Calu3 (cell line): ENCODE results near the gene DMAC2L. TPM values are rescaled to one million over a fixed set of nuclear protein-coding genes. Genes with fewer than 3 reads are reported as not detected.
"Not testable (repeated sequence)": the region's sequence is repeated elsewhere in the genome, so short reads cannot be mapped to it uniquely, and the experiment has no call there.

Experiments
- BruUV-seq: library from RNA; stranded (reverse); fragments of 400-500 nt; replicated peaks from 2 replicates; lab custom pipeline; 2021; lab: Mats Ljungman, UMichigan
- CTCF ChIA-PET: fragments of 300-600 bp; sonication (Branson Sonifier 250); formaldehyde crosslinking; loops from one replicate; lab custom pipeline; 2022; ENCODE audit warnings: antibody characterized with exemption; lab: Charles Lee
- DNase-seq: peaks from one replicate; pipeline ENCODE4 v3.0.0; 2022
- H3K27ac Mint-ChIP-seq: one replicate; pipeline ENCODE4 v1.8.0; 2022; ENCODE audit warnings: mixed read lengths; ENCODE audit not compliant: unreplicated experiment
- H3K27me3 Mint-ChIP-seq: one replicate; pipeline ENCODE4 v1.8.0; 2022; ENCODE audit warnings: mixed read lengths; ENCODE audit not compliant: unreplicated experiment
- H3K36me3 Mint-ChIP-seq: one replicate; pipeline ENCODE4 v1.8.0; 2022; ENCODE audit warnings: mild to moderate bottlenecking, moderate library complexity, mixed read lengths; ENCODE audit not compliant: insufficient read depth, unreplicated experiment
- H3K4me1 Mint-ChIP-seq: one replicate; pipeline ENCODE4 v1.8.0; 2022; ENCODE audit warnings: mild to moderate bottlenecking, low read depth, mixed read lengths; ENCODE audit not compliant: unreplicated experiment
- H3K4me3 Mint-ChIP-seq: one replicate; pipeline ENCODE4 v1.8.0; 2022; ENCODE audit warnings: mild to moderate bottlenecking, low read depth, moderate library complexity, mixed read lengths; ENCODE audit not compliant: unreplicated experiment
- H3K9me3 Mint-ChIP-seq: one replicate; pipeline ENCODE4 v1.8.0; 2022; ENCODE audit warnings: low read depth, mixed read lengths; ENCODE audit not compliant: unreplicated experiment
- intact Hi-C: fragments of 100-400 bp; cut with micrococcal nuclease; formaldehyde crosslinking; loops from one replicate; pipeline ENCODE4 v1.10.0; 2022; ENCODE audit not compliant: unreplicated experiment
- total RNA-seq: library from RNA; stranded (reverse); gene quantifications from 2 replicates; pipeline ENCODE4 v1.2.3, GENCODE V29; 2022
- TF ChIP-seq, protein P1 (sequence below): fragments of 200-600 bp; IDR thresholded peaks from one replicate; pipeline ENCODE4 v1.8.0; 2022; ENCODE audit warnings: antibody characterized with exemption; ENCODE audit not compliant: unreplicated experiment

Gene DMAC2L
- total RNA-seq, 1 experiment from 2014 or later: 21.2 TPM

DNA sequence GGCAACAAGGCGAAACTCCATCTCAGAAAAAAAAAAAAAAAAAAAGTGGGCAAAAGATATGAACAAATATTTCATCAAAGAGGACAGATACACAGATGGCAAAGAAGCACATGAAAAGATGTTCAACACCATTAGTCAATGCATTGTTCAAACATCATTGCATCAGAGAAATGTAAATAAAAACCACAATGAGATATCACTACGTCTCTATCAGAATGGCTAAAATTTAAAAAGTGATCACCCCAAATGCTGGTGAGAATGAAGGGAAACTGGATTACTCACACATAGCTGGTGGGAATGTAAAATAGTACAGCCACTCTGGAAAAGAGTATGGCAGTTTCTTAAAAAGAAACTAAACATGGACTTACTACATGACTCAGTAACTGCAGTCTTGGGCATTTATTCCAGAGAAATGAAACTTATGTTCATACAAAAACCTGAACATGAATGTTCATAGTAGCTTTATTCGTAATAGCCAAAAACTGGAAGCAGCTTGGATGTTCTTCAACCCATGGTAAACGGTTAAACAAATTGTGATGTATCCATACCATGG is 3.7 kb upstream of the DMAC2L start:
- no peaks in the 10 kb centered on the region for H3K9me3 Mint-ChIP-seq
- intact Hi-C loops: no loop called here
- CTCF ChIA-PET: no interaction called here

DNA sequence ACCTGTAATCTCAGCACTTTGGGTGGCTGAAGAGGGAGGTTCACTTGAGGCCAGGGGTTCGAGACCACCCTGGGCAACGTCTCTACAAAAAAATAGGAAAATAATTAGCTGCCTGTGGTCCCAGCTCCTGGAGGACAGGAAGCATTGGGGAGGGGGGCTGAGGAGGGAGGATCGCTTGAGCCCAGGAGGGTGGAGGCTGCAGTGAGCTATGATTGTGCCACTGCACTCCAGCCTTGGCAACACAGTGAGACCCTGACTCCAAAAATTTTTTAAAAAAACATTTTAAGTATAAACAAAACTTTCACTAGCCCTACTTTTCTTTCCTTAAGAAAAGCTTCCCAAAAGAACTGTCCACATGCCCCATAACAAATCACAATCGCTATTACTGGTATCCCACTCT is 1.7 kb upstream of the DMAC2L start:
- H3K27ac Mint-ChIP-seq: no peak overlapping the region
- CTCF ChIA-PET: interaction anchor here (0.7 kb wide), 1 partner anchor 20 kb away, joined by 7 read pairs; no protein-coding TSS in a partner anchor
- H3K9me3 Mint-ChIP-seq: no peaks in the 10 kb centered on the region

More for the DNA sequence above, 3.7 kb upstream of the DMAC2L start:
- H3K4me3 Mint-ChIP-seq: no peak overlapping the region
- DNase-seq: no peak
- peaks cover 26% of the 10 kb centered on the region for H3K36me3 Mint-ChIP-seq
- TF ChIP-seq, protein P1, sequence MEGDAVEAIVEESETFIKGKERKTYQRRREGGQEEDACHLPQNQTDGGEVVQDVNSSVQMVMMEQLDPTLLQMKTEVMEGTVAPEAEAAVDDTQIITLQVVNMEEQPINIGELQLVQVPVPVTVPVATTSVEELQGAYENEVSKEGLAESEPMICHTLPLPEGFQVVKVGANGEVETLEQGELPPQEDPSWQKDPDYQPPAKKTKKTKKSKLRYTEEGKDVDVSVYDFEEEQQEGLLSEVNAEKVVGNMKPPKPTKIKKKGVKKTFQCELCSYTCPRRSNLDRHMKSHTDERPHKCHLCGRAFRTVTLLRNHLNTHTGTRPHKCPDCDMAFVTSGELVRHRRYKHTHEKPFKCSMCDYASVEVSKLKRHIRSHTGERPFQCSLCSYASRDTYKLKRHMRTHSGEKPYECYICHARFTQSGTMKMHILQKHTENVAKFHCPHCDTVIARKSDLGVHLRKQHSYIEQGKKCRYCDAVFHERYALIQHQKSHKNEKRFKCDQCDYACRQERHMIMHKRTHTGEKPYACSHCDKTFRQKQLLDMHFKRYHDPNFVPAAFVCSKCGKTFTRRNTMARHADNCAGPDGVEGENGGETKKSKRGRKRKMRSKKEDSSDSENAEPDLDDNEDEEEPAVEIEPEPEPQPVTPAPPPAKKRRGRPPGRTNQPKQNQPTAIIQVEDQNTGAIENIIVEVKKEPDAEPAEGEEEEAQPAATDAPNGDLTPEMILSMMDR: no peak
- H3K27me3 Mint-ChIP-seq: no peaks in the 10 kb centered on the region
- BruUV-seq: no TSS peak
- peaks cover 6% of the 10 kb centered on the region for H3K4me1 Mint-ChIP-seq
- no peak overlapping the region for H3K27ac Mint-ChIP-seq

DNA sequence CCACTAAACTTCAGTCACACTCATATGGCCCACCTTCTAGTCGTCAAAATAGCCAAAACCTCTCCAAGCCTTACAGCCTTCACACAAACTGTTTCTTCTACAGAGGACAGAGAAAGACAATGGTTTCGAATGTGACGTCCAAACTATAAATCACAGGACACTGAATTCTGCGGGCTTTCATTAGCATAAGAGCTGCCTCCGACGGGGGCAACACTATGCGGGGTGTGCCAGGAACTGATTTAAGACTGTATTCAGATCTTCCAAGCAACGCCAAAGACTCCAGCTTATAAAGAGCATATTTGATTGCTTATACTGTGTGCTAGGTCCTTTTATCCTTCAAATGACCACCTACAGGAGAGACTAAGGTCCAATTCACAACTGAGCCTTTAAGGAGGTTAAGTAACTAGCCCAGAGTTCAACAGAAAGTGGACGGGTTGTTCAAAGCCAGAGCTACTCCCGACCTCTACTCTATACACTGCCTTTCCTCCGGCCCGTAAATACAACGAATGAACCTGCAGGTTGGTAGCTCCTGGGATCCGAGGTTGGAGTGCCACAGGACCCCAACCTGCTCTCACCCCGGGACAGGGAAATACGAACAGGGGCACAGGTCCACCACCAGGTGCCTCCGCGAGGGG is 670 bp upstream of the DMAC2L start:
- H3K27ac Mint-ChIP-seq: peak overlapping the region; percentile 89
- peak; percentile 87 for DNase-seq
- H3K9me3 Mint-ChIP-seq: no peaks in the 10 kb centered on the region
- H3K36me3 Mint-ChIP-seq: peaks cover 26% of the 10 kb centered on the region
- H3K4me1 Mint-ChIP-seq: peaks cover 6% of the 10 kb centered on the region
- TF ChIP-seq, protein P1: no peak
- peak overlapping the region; percentile 95 for H3K4me3 Mint-ChIP-seq
- TSS peak; percentile 69 for BruUV-seq
- intact Hi-C loops: no loop called here
- CTCF ChIA-PET: interaction anchor here (0.5 to 1.3 kb wide), 3 partner anchors 19 to 158 kb away, joined by 3 to 7 read pairs (median 3); no protein-coding TSS in a partner anchor
- no peaks in the 10 kb centered on the region for H3K27me3 Mint-ChIP-seq

More for the DNA sequence above, 1.7 kb upstream of the DMAC2L start:
- no TSS peak for BruUV-seq
- Mint-ChIP-seq H3K4me3 (peak overlapping the region; percentile 95), H3K4me1 (peaks cover 6% of the 10 kb centered on the region), H3K36me3 (peaks cover 26% of the 10 kb centered on the region), H3K27me3 (no peaks in the 10 kb centered on the region)
- no peak for DNase-seq
- TF ChIP-seq, protein P1: no peak
- intact Hi-C loops: no loop called here

DNA sequence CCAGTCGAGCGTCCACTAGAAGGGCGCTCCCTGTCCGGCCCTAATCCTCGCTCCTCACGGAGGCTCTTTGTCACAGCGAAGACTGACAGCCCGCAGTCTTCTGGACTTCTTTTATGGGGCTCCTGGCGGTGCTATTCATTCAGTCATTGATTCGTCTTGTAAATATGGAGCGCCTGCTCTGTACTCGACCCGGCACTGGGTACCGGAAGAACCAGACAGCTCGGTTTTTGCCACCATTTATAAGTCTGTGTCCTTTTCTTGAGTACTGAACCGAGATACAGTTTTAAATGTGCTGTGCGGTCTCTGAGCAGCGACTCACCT is 570 bp downstream of the DMAC2L start:
- H3K4me3 Mint-ChIP-seq: peak overlapping the region; percentile 95
- no peak for DNase-seq
- intact Hi-C loops: no loop called here
- CTCF ChIA-PET: interaction anchor here (0.6 to 0.7 kb wide), 2 partner anchors 52 to 548 kb away, joined by 3 read pairs; no protein-coding TSS in a partner anchor
- no peaks in the 10 kb centered on the region for H3K27me3 Mint-ChIP-seq
- H3K36me3 Mint-ChIP-seq: peaks cover 26% of the 10 kb centered on the region
- peak overlapping the region; percentile 89 for H3K27ac Mint-ChIP-seq
- BruUV-seq: no TSS peak
- peaks cover 6% of the 10 kb centered on the region for H3K4me1 Mint-ChIP-seq
- TF ChIP-seq, protein P1: no peak
- no peaks in the 10 kb centered on the region for H3K9me3 Mint-ChIP-seq

DNA sequence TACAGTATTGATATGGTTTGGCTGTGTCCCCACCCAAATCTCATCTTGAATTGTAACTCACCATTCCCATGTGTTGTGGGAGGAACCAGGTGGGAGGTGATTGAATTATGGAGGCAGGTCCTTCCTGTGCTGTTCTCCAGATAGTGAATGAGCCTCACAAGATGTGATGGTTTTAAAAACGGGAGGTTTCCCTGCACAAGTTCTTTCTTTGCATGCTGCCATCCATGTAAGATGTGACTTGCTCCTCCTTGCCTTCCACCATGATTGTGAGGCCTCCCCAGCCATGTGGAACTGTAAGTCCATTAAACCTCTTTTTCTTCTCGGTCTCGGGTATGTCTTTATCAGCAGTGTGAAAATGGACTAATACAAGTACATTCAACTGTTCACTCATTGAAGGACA is 2.0 kb downstream of the DMAC2L start:
- Mint-ChIP-seq H3K36me3 (peaks cover 26% of the 10 kb centered on the region), H3K4me1 (peaks cover 13% of the 10 kb centered on the region)
- DNase-seq, H3K27me3 Mint-ChIP-seq, intact Hi-C loops, CTCF ChIA-PET, H3K27ac Mint-ChIP-seq, H3K9me3 Mint-ChIP-seq, BruUV-seq, H3K4me3 Mint-ChIP-seq: not testable (repeated sequence)
